ENCODE measurements around the gene E2F3.
A peak's percentile ranks its signal among the peaks of the same experiment; 100 is the strongest.
"Not testable (repeated sequence)": the region's sequence is repeated elsewhere in the genome, so short reads cannot be mapped to it uniquely, and the experiment has no call there.

Gene E2F3

DNA sequence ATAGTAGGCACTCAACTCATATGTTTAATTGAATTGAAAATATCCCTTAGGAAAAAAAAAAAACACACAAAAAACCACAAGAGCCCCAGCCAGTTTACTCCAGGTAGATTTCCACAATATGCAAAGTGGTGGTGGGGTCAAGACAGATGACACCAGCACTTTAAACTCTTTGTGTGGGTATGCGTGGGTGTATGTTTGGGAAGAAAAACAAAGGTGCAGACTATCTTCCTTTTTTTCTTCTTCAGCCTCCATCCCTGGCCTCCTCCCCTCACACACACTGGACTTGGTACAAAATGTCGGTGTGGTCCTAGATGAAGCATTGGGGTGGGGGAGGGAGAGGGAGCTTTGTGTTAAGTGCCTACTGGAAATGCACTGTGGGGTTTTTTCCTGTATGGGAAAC lies 90.4 kb downstream of the E2F3 start:
- peaks cover 9% of the 10 kb centered on the region for H3K36me3 Mint-ChIP-seq
- H3K9me3 Mint-ChIP-seq = no peaks in the 10 kb centered on the region
- H3K4me1 Mint-ChIP-seq = no peaks in the 10 kb centered on the region

DNA sequence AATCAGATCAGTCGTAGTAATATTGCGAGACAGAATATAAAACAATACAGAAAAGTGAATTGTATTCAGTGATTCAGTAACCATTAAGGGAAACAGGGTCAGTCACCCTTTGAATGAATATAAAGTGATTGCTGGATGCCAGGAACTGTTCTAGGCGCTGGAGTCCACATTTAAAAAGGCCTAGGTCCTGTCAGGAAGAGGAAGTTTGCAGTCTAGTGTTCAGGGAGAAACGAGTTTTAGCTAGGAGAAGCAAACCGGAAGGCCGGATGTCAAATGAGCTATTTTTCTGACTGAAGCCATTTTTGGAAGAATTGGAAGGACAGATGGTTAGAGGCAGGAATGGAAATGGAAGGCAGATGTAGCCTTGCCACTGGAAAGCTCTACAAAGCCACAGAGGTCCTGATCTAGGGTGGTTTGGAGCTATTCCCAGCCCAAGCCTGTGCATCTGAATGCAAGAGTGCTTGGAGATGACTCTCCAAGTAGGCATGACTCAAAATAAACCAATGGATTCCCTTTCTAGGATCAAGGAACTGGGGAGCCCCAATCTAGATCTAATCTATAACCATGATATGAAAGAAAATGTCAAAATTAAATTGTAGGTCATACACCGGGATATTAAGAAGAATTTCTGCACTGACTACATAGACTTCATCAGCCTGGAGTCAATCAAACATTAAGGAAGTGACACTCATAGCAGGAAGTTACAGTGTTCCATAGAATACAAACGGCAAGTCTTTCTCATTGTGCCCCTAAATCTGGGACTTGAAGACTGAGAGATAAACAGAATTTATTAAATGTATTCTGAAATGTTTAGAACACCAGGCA lies 95.7 kb downstream of the E2F3 start:
- Mint-ChIP-seq H3K4me3 (no peak overlapping the region), H3K4me1 (no peaks in the 10 kb centered on the region), H3K27me3 (no peaks in the 10 kb centered on the region), H3K36me3 (peaks cover 2% of the 10 kb centered on the region), H3K9me3 (no peaks in the 10 kb centered on the region), H3K27ac (no peak overlapping the region)

More for the DNA sequence above, 90.4 kb downstream of the E2F3 start:
- Mint-ChIP-seq H3K27me3 (no peaks in the 10 kb centered on the region), H3K4me3 (no peak overlapping the region), H3K27ac (no peak overlapping the region)

DNA sequence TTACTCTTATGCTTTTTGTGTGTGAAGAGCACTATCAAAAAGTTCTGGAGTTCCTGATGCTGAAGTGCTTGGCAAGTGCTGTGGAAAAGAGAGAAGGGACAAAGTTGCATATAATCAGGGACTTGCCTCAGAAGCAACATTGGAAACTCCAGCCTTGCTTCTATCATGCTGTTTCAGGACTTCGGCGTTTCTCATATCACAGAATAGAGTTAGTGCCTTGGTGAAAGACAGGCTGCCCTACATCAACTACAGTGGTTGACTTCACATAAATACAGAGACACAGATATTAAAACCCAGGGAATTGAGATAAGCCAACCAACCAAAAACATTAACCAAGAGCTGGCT lies 96.3 kb downstream of the E2F3 start:
- no peak overlapping the region for H3K4me3 Mint-ChIP-seq
- no peaks in the 10 kb centered on the region for H3K27me3 Mint-ChIP-seq
- peaks cover 2% of the 10 kb centered on the region for H3K36me3 Mint-ChIP-seq
- no peaks in the 10 kb centered on the region for H3K4me1 Mint-ChIP-seq
- no peaks in the 10 kb centered on the region for H3K9me3 Mint-ChIP-seq
- H3K27ac Mint-ChIP-seq = no peak overlapping the region

DNA sequence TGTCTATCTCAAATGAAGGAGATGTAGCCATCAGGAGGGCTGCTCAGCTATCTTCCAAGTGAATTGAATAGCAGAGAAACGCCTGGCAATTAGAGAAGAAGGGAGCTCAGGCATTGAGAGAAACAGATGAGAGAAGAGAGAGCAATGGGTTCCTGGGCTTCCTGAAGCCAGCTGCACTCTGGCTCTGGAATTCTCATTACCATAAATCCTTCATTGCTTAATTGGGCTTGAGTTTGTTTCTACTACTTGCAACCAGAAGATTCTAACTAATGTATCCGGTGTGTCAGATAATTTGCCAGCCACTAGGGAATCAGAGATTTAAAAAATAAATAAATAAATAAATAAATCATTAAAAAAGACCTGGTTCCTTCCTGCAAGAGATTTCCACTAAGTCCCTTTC lies 107.5 kb downstream of the E2F3 start:
- Mint-ChIP-seq H3K9me3 (no peaks in the 10 kb centered on the region), H3K27me3 (no peaks in the 10 kb centered on the region), H3K4me1 (no peaks in the 10 kb centered on the region), H3K4me3 (no peak overlapping the region), H3K36me3 (no peaks in the 10 kb centered on the region), H3K27ac (no peak overlapping the region)

DNA sequence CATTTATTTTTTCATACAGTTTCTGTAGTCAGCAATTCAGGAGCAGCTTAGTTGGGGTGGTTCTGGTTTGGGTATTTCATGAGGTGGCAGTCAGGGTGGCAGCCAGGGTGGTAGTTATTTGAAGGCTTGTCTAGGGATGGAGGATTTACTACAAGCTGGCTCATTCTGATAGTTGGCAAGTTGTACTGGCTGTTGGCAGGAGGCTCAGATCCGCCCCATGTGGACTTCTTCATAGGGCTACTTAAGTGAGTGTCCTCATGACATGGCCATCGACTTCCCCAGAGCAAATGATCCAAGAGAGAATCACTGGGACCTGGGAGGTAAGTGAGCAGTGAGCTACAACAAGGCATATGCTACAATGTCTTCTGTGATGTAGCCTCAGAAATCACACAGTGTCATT lies 110.2 kb downstream of the E2F3 start:
- Mint-ChIP-seq H3K4me1 (no peaks in the 10 kb centered on the region), H3K27ac (no peak overlapping the region), H3K9me3 (no peaks in the 10 kb centered on the region), H3K27me3 (no peaks in the 10 kb centered on the region), H3K36me3 (no peaks in the 10 kb centered on the region), H3K4me3 (no peak overlapping the region)

DNA sequence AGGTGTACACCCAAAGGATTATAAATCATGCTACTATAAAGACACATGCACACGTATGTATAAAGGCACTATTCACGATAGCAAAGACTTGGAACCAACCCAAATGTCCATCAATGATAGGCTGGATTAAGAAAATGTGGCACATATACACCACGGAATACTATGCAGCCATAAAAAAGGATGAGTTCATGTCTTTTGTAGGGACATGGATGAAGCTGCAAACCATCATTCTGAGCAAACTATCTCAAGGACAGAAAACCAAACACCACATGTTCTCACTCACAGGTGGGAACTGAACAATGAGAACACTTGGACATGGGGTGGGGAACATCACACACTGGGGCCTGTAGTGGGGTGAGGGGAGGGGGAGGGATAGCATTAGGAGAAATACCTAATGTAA lies 123.5 kb downstream of the E2F3 start:
- H3K4me1 Mint-ChIP-seq = peaks cover 15% of the 10 kb centered on the region
- H3K27ac Mint-ChIP-seq, H3K36me3 Mint-ChIP-seq, H3K9me3 Mint-ChIP-seq, H3K4me3 Mint-ChIP-seq, H3K27me3 Mint-ChIP-seq: not testable (repeated sequence)

DNA sequence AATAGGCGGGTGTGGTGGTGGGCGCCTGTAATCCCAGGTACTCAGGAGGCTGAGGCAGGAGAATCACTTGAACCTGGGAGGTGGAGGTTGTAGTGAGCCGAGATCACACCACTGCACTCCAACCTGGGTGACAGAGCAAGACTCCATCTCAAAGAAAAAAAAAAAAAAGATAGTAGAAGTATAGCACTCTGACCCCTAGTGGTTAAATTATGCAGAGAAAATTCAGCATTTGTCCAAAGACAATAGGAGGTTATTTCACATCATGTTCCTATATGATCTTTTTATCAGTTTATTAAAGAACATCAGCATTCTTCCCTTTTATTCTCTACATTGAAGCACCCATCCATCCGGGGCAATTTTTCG lies 127.4 kb downstream of the E2F3 start:
- H3K27ac Mint-ChIP-seq, H3K36me3 Mint-ChIP-seq, H3K27me3 Mint-ChIP-seq, H3K4me3 Mint-ChIP-seq, H3K9me3 Mint-ChIP-seq: not testable (repeated sequence)
- peaks cover 15% of the 10 kb centered on the region for H3K4me1 Mint-ChIP-seq

DNA sequence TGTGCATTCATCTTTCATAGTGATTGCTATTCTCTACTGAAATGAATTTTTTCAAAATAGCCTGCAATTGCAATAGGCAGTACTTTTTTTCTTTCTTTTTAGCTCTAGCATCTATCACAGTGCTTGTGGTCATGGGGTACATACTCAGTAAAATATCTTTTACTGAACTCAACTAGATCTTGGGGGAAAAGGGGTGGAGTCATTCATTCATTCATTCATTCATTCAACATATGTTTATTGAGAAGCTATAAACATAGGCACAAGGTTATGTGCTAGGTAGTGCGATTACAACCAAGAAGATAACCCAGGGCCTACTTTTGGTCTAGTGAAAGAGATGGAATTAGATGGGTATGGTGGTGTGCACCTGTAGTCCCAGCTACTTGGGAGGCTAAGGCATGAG lies 131.2 kb downstream of the E2F3 start:
- Mint-ChIP-seq H3K4me3 (no peak overlapping the region), H3K4me1 (peaks cover 34% of the 10 kb centered on the region), H3K9me3 (no peaks in the 10 kb centered on the region), H3K36me3 (peaks cover 8% of the 10 kb centered on the region), H3K27me3 (peaks cover 1% of the 10 kb centered on the region), H3K27ac (no peak overlapping the region)

DNA sequence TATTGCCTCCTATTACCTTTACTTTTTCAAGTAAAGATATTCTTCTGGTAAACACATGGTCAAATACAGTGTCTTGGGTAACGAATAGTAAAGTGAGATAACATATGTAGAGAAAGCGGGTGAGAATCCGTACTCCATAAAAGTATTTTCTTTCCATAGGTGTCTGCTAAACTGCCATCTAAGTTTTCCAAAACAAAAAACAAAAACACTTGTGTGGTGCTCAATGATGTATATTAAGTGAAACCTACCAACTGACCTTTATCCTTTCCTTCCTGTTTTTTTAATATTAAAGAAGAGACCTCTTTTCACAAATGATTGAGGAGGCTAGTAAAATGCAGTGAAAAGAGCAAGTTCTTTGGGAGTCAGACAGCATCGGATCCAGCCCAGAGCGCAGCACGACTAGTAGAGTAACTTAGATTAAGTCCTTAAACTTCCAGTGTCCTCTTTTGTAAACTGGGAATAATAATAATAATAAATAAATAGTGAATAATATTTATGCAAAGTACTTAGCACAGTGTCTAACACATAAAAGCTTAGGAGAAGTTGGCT lies 132.1 kb downstream of the E2F3 start:
- H3K27ac Mint-ChIP-seq = peak overlapping the region; percentile 83
- peaks cover 36% of the 10 kb centered on the region for H3K4me1 Mint-ChIP-seq
- H3K36me3 Mint-ChIP-seq = peaks cover 10% of the 10 kb centered on the region
- no peaks in the 10 kb centered on the region for H3K9me3 Mint-ChIP-seq
- peaks cover 1% of the 10 kb centered on the region for H3K27me3 Mint-ChIP-seq
- peak overlapping the region; percentile 99 for H3K4me3 Mint-ChIP-seq

DNA sequence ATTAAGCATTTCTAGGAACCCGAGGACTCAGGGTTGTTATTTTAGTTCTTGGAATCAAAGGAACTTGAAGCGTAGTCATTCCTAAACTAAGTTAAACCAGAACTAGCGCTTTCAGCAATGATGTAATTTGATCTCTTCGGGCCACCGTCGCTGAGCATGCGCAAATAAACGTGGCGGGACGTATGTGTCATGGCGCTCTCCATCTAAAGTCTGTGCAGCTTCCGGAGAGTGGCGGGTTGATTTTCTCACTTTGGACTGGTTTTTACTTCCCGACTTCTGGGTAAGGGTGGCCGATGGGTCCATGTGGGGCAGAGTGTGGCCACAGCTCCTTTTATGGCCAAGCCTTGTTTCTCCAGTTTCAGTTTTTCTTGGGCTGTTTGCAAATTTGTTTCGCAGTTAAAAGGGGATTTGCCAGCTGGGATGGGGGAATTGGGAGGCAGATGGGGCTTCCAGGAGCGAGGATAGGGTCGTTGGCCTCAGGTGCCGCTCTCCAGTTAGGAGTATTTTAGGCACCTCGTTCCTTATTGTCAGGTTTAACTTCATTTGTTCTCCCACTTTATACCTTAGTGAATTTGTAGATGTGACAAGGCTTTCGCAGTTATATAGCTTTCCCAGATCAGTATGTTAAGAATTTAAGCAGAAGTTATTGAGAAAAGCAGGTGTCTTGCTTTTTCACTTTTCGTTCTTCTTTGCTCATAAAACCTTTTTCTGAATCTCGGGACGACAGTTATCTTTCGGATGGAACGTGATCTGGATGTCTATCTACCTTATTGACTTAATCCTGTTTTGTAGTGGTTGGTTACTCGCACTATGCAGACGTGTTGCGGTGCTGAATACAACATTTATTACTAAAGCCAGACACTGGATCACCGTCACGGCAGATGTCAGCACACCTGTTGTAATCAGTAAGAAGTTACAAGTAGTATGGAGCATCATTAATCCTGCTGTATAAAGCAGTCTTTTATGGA lies 132.9 kb downstream of the E2F3 start, which contains the start of gene CDKAL1:
TSS of gene CDKAL1 (plus strand) at position 163 of the 968 bp plus-strand sequence. CDS start 11,894 bp downstream, outside the sequence.
- Mint-ChIP-seq H3K4me1 (peaks cover 44% of the 10 kb centered on the region), H3K36me3 (peaks cover 10% of the 10 kb centered on the region), H3K4me3 (peak within 1 kb of the TSS; percentile 99), H3K27me3 (peaks cover 1% of the 10 kb centered on the region), H3K9me3 (no peaks in the 10 kb centered on the region), H3K27ac (peak within 1 kb of the TSS; percentile 99)

DNA sequence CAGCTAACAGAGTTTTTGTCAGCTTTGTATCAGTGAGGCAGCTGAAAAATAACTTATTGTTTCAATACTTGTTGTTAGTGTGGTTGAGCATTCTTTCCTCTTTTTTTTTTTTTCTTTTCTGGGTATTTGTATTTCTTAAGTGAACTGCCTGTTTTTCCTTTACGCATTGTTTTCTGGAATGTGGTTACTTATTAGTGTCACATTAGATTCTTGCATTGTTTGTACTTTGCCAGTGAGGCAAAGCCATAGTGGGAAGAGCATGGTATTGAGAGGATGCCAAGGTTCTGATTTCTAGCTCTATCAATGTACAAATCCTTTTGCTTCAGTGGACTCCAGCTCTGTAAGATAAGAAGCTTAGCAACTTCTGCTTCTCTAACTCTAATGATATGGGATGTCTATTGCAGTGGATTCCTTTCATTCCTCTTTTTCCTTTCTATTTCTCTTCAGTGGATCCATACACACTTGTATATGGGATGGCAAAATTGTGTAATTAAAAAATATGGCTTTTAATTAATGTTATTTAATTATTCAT lies 136.5 kb downstream of the E2F3 start:
- Mint-ChIP-seq H3K4me1 (peaks cover 73% of the 10 kb centered on the region), H3K9me3 (no peaks in the 10 kb centered on the region), H3K27me3 (no peaks in the 10 kb centered on the region), H3K4me3 (no peak overlapping the region), H3K36me3 (peaks cover 18% of the 10 kb centered on the region), H3K27ac (peak overlapping the region; percentile 31)

DNA sequence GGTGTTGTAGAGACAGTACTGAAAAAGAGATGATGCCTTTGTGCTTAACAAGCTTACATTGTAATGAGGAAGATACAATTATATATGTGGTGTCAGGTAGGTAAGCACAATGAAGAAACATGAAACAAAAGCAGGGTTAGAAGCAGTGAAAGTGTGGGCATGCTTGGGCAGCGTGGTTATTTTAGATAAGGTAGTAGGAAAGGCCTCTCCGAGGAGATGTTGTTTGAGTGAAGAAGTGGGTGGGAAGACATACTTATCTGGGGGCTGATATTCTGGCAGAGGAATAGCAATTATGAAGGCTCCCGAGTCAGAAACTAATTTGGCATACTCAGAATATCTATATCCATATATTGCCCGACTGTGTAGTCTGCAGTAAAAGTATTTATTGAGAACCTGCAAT lies 137.2 kb downstream of the E2F3 start:
- Mint-ChIP-seq H3K36me3 (peaks cover 18% of the 10 kb centered on the region), H3K27me3 (no peaks in the 10 kb centered on the region), H3K9me3 (no peaks in the 10 kb centered on the region), H3K4me1 (peaks cover 72% of the 10 kb centered on the region), H3K27ac (no peak overlapping the region), H3K4me3 (no peak overlapping the region)

DNA sequence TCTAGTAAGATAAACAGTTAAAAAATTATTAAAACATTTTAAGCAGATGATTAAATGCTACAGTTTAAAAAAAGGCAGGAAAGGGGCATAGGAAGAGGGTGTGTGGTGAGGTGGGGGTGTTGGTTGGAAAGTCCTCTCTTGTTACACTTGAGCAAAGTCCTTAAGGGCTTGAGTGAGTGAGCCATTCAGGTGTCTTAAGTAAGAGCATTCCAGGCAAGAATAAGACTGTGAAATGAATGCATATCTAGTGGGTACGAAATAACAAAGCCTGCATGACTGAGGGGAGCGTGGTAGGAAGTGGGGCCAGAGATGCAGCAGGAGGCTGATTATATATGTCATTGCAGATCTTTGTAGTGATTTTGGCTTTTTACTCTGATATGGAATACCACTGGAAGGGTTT lies 137.7 kb downstream of the E2F3 start:
- peaks cover 18% of the 10 kb centered on the region for H3K36me3 Mint-ChIP-seq
- no peak overlapping the region for H3K27ac Mint-ChIP-seq
- no peaks in the 10 kb centered on the region for H3K27me3 Mint-ChIP-seq
- H3K9me3 Mint-ChIP-seq = no peaks in the 10 kb centered on the region
- peaks cover 70% of the 10 kb centered on the region for H3K4me1 Mint-ChIP-seq
- no peak overlapping the region for H3K4me3 Mint-ChIP-seq

DNA sequence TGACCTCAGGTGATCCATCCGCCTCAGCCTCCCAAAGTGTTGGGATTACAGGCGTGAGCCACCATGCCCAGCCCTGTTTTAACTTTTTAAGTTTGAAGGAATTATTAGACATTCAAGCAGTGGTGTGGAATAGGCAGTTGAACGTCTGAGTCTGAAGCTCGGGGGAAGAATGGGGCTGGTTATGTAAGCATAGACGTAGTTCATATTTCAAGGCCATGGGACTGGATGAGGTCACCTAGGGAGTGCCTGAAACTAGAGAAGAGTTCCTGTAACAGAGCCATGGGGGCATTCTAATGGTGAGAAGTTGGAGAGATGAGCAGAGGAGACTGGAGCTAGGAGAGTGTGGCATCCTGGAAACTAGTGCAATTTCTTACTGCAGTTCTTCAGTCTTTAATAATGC lies 139.0 kb downstream of the E2F3 start:
- Mint-ChIP-seq H3K36me3 (peaks cover 24% of the 10 kb centered on the region), H3K4me1 (peaks cover 69% of the 10 kb centered on the region), H3K9me3 (no peaks in the 10 kb centered on the region), H3K4me3 (no peak overlapping the region), H3K27me3 (no peaks in the 10 kb centered on the region), H3K27ac (no peak overlapping the region)

DNA sequence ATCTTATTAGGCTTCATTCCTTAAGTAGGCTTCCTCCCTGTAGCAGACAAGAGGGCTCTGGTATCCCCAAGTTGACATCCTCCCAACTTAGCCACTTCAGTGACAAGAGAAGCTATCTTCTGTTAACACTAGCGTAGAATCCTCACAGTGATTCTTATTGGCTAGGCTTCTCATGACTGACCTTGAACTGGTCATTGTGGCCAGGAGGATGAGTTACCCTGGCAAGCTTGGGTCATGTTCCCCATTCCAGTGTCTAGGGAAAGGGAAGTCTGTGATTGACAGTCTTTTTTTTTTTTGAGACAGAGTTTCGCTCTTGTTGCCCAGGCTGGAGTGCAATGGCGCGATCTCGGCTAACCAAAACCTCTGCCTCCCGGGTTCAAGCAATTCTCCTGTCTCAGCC lies 139.7 kb downstream of the E2F3 start:
- no peak overlapping the region for H3K27ac Mint-ChIP-seq
- H3K9me3 Mint-ChIP-seq = no peaks in the 10 kb centered on the region
- peaks cover 67% of the 10 kb centered on the region for H3K4me1 Mint-ChIP-seq
- H3K36me3 Mint-ChIP-seq = peaks cover 23% of the 10 kb centered on the region
- no peak overlapping the region for H3K4me3 Mint-ChIP-seq
- H3K27me3 Mint-ChIP-seq = no peaks in the 10 kb centered on the region
